Liver (tissue), 9 donors: ENCODE measurements around the gene NOP9. TPM values are rescaled to one million over a fixed set of nuclear protein-coding genes. Genes with fewer than 3 reads are reported as not detected.

ENCODE experiments used
- DNase-seq: peaks from one replicate; pipeline ENCODE4 v3.0.0-alpha.2; 2017; ENCODE audit warnings: low spot score
- H3K27ac ChIP-seq, 2 donors: one replicate each; pipeline ENCODE4 v1.7.0; 2013; ENCODE audit warnings: inconsistent platforms in 2 of 2, low read length in 2 of 2, control low read depth in 1 of 2, low read depth in 1 of 2, mild to moderate bottlenecking in 1 of 2
- H3K27me3 ChIP-seq, 4 donors: one replicate each; pipeline versions ENCODE4 v1.6.1 to v1.7.0; 2013; ENCODE audit warnings: low read length in 3 of 4, inconsistent platforms in 1 of 4, mild to moderate bottlenecking in 1 of 4, moderate library complexity in 1 of 4; ENCODE audit not compliant: control insufficient read depth in 4 of 4, insufficient read depth in 4 of 4
- H3K36me3 ChIP-seq, 4 donors: one replicate each; pipeline versions ENCODE4 v1.6.1 to v1.7.0; 2013; ENCODE audit warnings: low read length in 3 of 4, mild to moderate bottlenecking in 3 of 4, low read depth in 1 of 4, moderate library complexity in 1 of 4; ENCODE audit not compliant: control insufficient read depth in 4 of 4, insufficient read depth in 3 of 4
- H3K4me1 ChIP-seq, 4 donors: one replicate each; pipeline versions ENCODE4 v1.6.1 to v1.7.0; 2013; ENCODE audit warnings: low read length in 3 of 4, mild to moderate bottlenecking in 3 of 4, moderate library complexity in 1 of 4; ENCODE audit not compliant: control insufficient read depth in 4 of 4, insufficient read depth in 4 of 4
- H3K4me3 ChIP-seq, 3 donors: one replicate each; pipeline versions ENCODE4 v1.6.1 to v1.7.0; 2013; ENCODE audit warnings: low read length in 3 of 3, control low read depth in 1 of 3, low read depth in 1 of 3, mild to moderate bottlenecking in 1 of 3
- H3K9ac ChIP-seq, 2 donors: one replicate each; pipeline ENCODE4 v1.7.0; 2013; ENCODE audit warnings: low read length in 2 of 2, mild to moderate bottlenecking in 2 of 2, moderate library complexity in 2 of 2, control low read depth in 1 of 2, low read depth in 1 of 2
- H3K9me3 ChIP-seq, 4 donors: one replicate each; pipeline versions ENCODE4 v1.6.1 to v1.7.0; 2013; ENCODE audit warnings: low read length in 3 of 4; ENCODE audit not compliant: control insufficient read depth in 4 of 4
- ATF3 ChIP-seq: IDR thresholded peaks from 2 replicates; pipeline ENCODE4 v1.6.1; 2016; ENCODE audit warnings: antibody characterized with exemption
- CTCF ChIP-seq: fragments of 150-350 bp; IDR thresholded peaks from 2 replicates; pipeline ENCODE4 v1.5.1; 2017; ENCODE audit warnings: improper control_type of control experiment, low read depth, low read length; ENCODE audit not compliant: missing input control
- EGR1 ChIP-seq, 2 donors: IDR thresholded peaks; 2 replicates each; pipeline ENCODE4 v1.6.1; 2016 to 2018; ENCODE audit warnings: antibody characterized with exemption in 2 of 2, low read depth in 2 of 2
- FOXA1 ChIP-seq: IDR thresholded peaks from 2 replicates; pipeline ENCODE4 v1.6.1; 2016; ENCODE audit warnings: antibody characterized with exemption
- FOXA2 ChIP-seq: IDR thresholded peaks from 2 replicates; pipeline ENCODE4 v1.6.1; 2016; ENCODE audit warnings: antibody characterized with exemption
- GABPA ChIP-seq, 2 donors: IDR thresholded peaks in 1 of 2; conservative IDR thresholded peaks in 1 of 2; 2 replicates each; pipeline ENCODE4 v1.6.1; 2016; ENCODE audit warnings: antibody characterized with exemption in 2 of 2, mild to moderate bottlenecking in 1 of 2, moderate library complexity in 1 of 2
- HNF4G ChIP-seq: IDR thresholded peaks from 2 replicates; pipeline ENCODE4 v1.6.1; 2016; ENCODE audit warnings: antibody characterized with exemption
- JUND ChIP-seq, 2 donors: IDR thresholded peaks; 2 replicates each; pipeline ENCODE4 v1.6.1; 2016; ENCODE audit warnings: antibody characterized with exemption in 2 of 2
- MAX ChIP-seq: IDR thresholded peaks from 2 replicates; pipeline ENCODE4 v1.6.1; 2016; ENCODE audit warnings: antibody characterized with exemption
- NR2F2 ChIP-seq: IDR thresholded peaks from 2 replicates; pipeline ENCODE4 v1.6.1; 2016; ENCODE audit warnings: antibody characterized with exemption
- RAD21 ChIP-seq, 2 donors: IDR thresholded peaks; 2 replicates each; pipeline ENCODE4 v1.6.1; 2016; ENCODE audit warnings: antibody characterized with exemption in 2 of 2, mild to moderate bottlenecking in 2 of 2
- REST ChIP-seq: IDR thresholded peaks from 2 replicates; pipeline ENCODE4 v1.6.1; 2016; ENCODE audit warnings: antibody characterized with exemption, mild to moderate bottlenecking
- RXRA ChIP-seq, 2 donors: IDR thresholded peaks; 2 replicates each; pipeline ENCODE4 v1.6.1; 2017 to 2018; ENCODE audit warnings: antibody characterized with exemption in 2 of 2, mild to moderate bottlenecking in 1 of 2
- SP1 ChIP-seq: IDR thresholded peaks from 2 replicates; pipeline ENCODE4 v1.6.1; 2018; ENCODE audit warnings: antibody characterized with exemption, mild to moderate bottlenecking
- TAF1 ChIP-seq: conservative IDR thresholded peaks from 2 replicates; pipeline ENCODE4 v1.6.1; 2016; ENCODE audit warnings: antibody characterized with exemption, mild to moderate bottlenecking
- YY1 ChIP-seq: IDR thresholded peaks from 2 replicates; pipeline ENCODE4 v1.6.1; 2016; ENCODE audit warnings: antibody characterized with exemption, mild to moderate bottlenecking
- WGBS: extraction: QIAGEN DNeasy Blood & Tissue Kit; methylation state at CpG from one replicate; pipeline ENCODE4 v1.1.7; 2013; 5-methylcytosine and 5-hydroxymethylcytosine counted together
- polyA plus RNA-seq, 2 donors: library from polyadenylated mRNA; stranded (reverse) in 1 of 2; unstranded in 1 of 2; fragments of 200-250 nt in 1 of 2; fragments of >200 nt in 1 of 2; fragmentation: Nextera tagmentation in 1 of 2; extraction: Ambion mirVana in 1 of 2; gene quantifications; one replicate each; pipeline versions ENCODE4 v1.2.1 to v1.2.3, GENCODE V29; 2013 to 2015
- total RNA-seq, 2 donors: library from RNA; depleted of rRNA; stranded (reverse); fragments of >200 nt; gene quantifications; one replicate each; pipeline ENCODE4 v1.2.3, GENCODE V29; 2014
- donor health status: healthy.
- donor health status: healthy.
- donor health status: healthy.
- donor health status: healthy.
- donor health status: healthy.

Gene NOP9
- total and polyA plus RNA-seq, 4 donors: 3.8 to 18.2 (median 9.7) TPM

- TF ChIP-seq TAF1 (no peak), HNF4G (no peak), NR2F2 (no peak), REST (no peak), SP1 (no peak), RAD21 (IDR thresholded peaks at IDR 0.05) (no peak), GABPA (IDR thresholded peaks at IDR 0.05 in 1 of 2, conservative IDR thresholded peaks at IDR 0.05 in 1 of 2) (no peak)
Measured at GRCh38 chr14:24329073-24329663, 29.5 kb downstream of the NOP9 start (continued).

GRCh38 chr14:24329736-24330135 lies 30.1 kb downstream of the NOP9 start:
- Histone ChIP-seq H3K9me3 (no peaks in the 10 kb centered on the region), H3K4me3 (no peak overlapping the region), H3K36me3 (no peaks in the 10 kb centered on the region), H3K27ac (no peak overlapping the region), H3K9ac (no peak overlapping the region), H3K27me3 (no peaks in the 10 kb centered on the region), H3K4me1 (peaks cover 9 to 35% (median 20%) of the 10 kb centered on the region in 4 donors)
- 84% methylated on average over 9 of the region's 9 CpGs for WGBS
- no peak for DNase-seq
- TF ChIP-seq TAF1 (no peak), FOXA1 (no peak)

GRCh38 chr14:24330973-24331674 lies 31.5 kb downstream of the NOP9 start:
- DNase-seq: no peak
- WGBS: 93% methylated on average over 10 of the region's 10 CpGs
- Histone ChIP-seq H3K9ac (no peak overlapping the region), H3K27ac (no peak overlapping the region), H3K9me3 (no peaks in the 10 kb centered on the region), H3K27me3 (no peaks in the 10 kb centered on the region), H3K36me3 (no peaks in the 10 kb centered on the region), H3K4me3 (no peak overlapping the region), H3K4me1 (peaks cover 9 to 46% (median 22%) of the 10 kb centered on the region in 4 donors)
- no peak for TF ChIP-seq MAX
- TF ChIP-seq FOXA2: no peak
- TF ChIP-seq NR2F2: no peak
- TF ChIP-seq YY1: no peak
- TF ChIP-seq ATF3: no peak
- no peak for TF ChIP-seq EGR1 (IDR thresholded peaks at IDR 0.05; ENCODE audit: low read depth in 2 of 2)
- no peak for TF ChIP-seq TAF1
- no peak for TF ChIP-seq RXRA (IDR thresholded peaks at IDR 0.05)
- TF ChIP-seq SP1: no peak
- no peak for TF ChIP-seq JUND (IDR thresholded peaks at IDR 0.05)
- no peak for TF ChIP-seq REST
- TF ChIP-seq CTCF: no peak
- no peak for TF ChIP-seq GABPA (IDR thresholded peaks at IDR 0.05 in 1 of 2, conservative IDR thresholded peaks at IDR 0.05 in 1 of 2)
- TF ChIP-seq FOXA1: no peak
- no peak for TF ChIP-seq HNF4G
- TF ChIP-seq RAD21 (IDR thresholded peaks at IDR 0.05): no peak
